ENCODE results near the gene TYW1B.
"Not testable (repeated sequence)": the region's sequence is repeated elsewhere in the genome, so short reads cannot be mapped to it uniquely, and the experiment has no call there.

Gene TYW1B

DNA sequence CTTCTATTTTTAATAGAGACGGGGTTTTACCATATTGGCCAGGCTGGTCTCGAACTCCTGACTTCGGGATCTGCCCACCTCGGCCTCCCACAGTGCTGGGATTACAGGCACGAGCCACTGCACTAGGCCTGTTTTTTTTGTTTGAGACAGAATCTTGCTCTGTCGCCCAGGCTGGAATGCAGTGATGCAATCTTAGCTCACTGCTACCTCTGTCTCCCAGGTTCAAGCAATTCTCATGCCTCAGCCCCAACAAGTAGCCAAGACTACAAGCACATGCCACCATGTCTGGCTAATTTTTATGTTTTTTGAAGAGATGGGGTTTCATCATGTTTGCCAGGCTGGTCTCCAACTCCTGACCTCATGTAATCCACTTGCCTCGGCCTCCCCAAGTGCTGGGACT, 73.7 kb downstream of the TYW1B start:
- DNase-seq (ENCODE audit: low read depth), result no peak

- no peak for DNase-seq (ENCODE audit: low read depth)
These were observed 74.2 kb downstream of the TYW1B start for GRCh38 chr7:72753781-72754180.

DNA sequence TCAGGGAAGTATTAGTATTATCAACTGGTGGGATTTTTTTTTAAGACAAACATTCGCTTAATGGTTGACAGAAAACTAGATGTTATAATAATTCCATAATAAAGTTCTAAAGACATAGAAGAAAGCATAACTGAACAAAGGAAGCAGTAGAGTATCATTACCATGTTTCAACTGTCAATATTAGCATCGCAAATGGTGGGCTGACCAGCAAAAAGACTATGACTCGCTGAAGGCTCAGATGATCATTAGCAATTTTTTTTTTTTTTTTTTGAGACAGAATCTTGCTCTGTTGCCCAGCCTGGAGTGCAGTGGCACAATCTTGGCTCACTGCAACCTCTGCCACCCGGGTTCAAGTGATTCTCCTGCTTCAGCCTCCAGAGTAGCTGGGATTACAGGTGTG, 74.8 kb downstream of the TYW1B start:
- DNase-seq (ENCODE audit: low read depth), result not testable (repeated sequence)

GRCh38 chr7:72751978-72752377, 76.0 kb downstream of the TYW1B start:
- DNase-seq (ENCODE audit: low read depth), result no peak

- DNase-seq (ENCODE audit: low read depth), result no peak
These were observed 76.6 kb downstream of the TYW1B start for GRCh38 chr7:72751378-72751777.

DNA sequence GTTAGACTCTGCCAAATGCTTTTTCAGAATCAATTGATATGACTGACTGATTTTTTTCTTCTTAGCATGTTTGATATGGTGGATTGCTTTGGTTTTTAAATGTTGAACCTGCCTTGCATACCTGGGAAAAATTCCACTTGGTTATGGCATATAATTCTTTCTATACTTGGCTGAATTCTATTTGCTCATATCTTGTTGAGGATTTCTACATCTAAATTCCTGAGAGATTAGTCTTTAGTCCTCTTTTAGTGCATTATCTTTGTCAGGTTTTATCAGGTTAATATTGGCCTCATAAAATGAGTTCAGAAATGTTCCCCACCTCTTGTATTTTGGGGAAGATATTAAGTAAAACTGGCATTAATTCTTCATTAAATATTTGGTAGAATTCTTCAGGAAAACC, 79.4 kb downstream of the TYW1B start:
- not testable (repeated sequence) for DNase-seq (ENCODE audit: low read depth)

- DNase-seq (ENCODE audit: low read depth), result not testable (repeated sequence)
These were observed 83.6 kb downstream of the TYW1B start for GRCh38 chr7:72744244-72744926.

DNA sequence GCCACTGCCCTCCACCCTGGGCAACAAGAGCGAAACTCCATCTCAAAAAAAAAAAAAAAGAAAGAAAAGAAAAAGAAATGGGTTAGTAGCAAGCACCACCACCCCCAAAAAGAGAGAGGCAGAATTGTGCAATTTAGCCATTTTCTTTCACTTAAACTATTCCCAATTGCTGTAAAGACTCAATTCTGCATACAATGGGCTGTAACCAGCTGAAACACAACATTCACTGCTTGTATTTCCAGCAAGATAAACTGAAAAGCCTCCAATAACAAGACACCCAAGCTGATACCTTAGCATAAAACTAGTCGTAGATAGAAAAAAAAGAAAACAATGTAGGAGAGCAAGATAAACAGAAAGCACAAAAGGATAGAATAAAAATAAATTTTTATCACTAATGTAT, 84.2 kb downstream of the TYW1B start:
- DNase-seq (ENCODE audit: low read depth), result not testable (repeated sequence)

- DNase-seq (ENCODE audit: low read depth), result not testable (repeated sequence)
These were observed 88.3 kb downstream of the TYW1B start for GRCh38 chr7:72739716-72740115.

GRCh38 chr7:72735855-72736254, 92.1 kb downstream of the TYW1B start:
- DNase-seq (ENCODE audit: low read depth), result not testable (repeated sequence)

DNA sequence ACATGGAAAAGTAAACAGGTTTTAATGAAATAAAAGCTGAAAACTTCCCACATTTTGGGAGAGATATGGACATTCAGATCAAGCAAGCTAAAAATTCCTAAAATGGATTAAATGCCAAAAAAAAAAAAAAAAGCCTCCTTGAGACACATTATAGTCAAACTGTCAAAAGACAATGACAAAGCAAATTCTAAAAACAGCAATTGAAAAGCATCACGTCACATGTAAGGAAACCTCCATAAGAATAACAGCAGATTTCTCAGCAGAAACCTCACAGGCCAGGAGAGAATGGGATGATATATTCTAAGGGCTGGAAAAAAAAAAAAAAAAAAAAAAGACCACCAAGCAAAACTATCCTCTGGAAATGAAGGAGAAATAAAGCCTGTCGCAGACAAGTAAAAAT, 97.2 kb downstream of the TYW1B start:
- not testable (repeated sequence) for DNase-seq (ENCODE audit: low read depth)

DNA sequence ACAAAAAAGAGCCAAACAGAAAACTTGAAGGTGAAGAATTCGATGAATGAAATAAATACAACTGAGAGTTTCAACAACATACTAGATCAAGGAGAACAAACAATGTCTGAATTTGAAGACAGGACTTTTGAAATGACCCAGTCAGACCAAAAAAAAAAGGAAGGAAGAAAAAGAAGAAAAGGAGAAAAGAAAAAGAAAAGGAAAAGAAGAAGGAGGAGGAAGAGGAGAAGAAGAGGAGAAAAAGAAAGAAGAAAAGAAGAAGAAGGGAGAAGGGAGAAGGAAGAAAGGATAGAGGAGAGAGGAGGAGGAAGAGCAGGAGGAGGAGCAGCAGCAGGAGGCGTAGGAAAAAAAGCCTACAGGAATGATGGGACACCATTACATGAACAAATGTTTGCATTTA, 97.6 kb downstream of the TYW1B start:
- DNase-seq (ENCODE audit: low read depth), result not testable (repeated sequence)

DNA sequence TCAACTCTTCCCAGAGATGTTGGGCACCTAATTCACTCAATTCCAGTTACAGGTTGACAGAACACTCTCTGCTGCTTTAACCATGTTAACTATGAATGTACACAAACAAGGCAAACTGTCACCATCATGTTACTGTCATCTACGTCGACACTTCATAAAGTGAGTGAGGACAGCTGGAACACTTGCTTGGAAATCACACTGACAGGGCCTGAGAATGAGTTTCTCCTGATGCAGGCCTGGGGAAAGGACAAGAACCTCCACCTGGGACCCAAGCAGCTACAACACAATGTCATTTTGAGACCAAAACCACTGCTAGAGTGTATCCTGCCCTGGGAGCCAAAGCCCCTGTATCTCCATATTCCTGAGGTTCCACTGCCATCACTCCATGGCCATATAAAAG, 98.9 kb downstream of the TYW1B start:
- DNase-seq (ENCODE audit: low read depth), result not testable (repeated sequence)

- not testable (repeated sequence) for DNase-seq (ENCODE audit: low read depth)
These were observed 105.3 kb downstream of the TYW1B start for GRCh38 chr7:72722694-72723093.

DNA sequence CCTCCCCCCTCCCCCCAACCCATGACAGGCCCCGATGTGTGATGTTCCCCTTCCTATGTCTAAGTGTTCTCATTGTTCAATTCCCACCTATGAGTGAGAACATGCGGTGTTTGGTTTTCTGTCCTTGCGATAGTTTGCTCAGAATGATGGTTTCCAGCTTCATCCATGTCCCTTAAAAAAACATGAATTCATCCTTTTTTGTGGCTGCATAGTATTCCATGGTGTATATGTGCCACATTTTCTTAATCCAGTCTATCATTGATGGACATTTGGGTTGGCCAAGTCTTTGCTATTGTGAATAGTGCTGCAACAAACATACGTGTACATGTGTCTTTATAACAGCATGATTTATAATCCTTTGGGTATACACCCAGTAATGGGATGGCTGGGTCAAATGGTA, 107.1 kb downstream of the TYW1B start:
- DNase-seq (ENCODE audit: low read depth), result not testable (repeated sequence)

GRCh38 chr7:72717252-72717774, 110.7 kb downstream of the TYW1B start:
- DNase-seq (ENCODE audit: low read depth), result peak; percentile 2

DNA sequence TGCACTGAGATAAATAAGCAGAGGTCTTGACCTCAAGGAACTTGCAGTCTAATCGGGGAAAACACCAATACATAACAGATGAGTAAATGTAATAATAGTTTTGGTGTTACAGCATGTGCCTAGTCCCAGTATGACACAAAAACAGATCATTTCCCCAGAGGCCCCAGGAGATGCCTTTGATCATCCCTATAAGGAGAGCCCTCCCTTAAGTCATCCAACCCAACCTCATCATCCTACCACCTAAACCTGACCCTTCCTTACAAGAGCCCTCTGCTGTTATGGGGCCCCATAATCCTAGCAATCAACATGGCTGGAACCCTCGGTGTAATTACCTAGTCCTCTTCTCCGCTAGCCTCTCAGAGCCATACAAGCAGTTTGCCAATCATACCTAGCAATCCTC, 116.1 kb downstream of the TYW1B start:
- not testable (repeated sequence) for DNase-seq (ENCODE audit: low read depth)

DNA sequence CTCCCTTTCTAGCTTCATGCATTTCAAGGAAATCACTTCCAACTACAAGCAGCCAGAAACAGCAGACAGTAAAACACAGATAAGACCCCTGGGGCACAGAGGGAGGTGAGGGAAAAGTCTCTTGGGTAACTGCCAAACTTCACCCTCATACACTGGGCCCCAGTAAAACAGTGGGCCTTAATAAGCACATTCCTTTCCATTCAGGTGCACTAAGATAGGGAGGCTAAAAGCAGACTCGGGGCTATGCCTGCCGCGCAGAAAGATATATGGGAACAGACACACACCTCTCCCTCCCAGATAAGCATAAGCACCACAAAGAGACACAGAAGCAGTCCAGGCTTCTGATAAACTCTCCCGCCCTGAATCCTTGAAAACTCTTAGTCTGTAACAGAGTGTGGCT, 117.0 kb downstream of the TYW1B start:
- no peak for DNase-seq (ENCODE audit: low read depth)

DNA sequence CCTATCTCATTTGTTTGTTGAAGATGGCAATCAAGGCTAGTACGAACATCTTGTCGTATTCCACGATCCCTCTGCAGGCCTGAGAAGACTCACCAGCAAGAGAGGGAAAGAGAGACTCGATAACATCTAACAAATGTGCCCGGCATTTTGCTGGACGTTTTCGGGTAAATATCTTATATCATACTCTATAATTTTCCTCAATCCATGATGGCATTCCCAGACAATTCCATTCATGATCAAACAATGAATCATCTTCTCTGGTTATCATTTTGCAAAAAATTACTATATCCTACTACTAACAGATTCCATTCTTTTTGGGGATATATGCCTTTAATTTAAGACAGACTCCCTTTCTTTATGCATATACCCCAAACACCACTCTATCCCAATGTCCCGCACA, 118.1 kb downstream of the TYW1B start:
- peak; percentile 2 for DNase-seq (ENCODE audit: low read depth)

GRCh38 chr7:72708371-72709050, 119.5 kb downstream of the TYW1B start:
- not testable (repeated sequence) for DNase-seq (ENCODE audit: low read depth)

DNA sequence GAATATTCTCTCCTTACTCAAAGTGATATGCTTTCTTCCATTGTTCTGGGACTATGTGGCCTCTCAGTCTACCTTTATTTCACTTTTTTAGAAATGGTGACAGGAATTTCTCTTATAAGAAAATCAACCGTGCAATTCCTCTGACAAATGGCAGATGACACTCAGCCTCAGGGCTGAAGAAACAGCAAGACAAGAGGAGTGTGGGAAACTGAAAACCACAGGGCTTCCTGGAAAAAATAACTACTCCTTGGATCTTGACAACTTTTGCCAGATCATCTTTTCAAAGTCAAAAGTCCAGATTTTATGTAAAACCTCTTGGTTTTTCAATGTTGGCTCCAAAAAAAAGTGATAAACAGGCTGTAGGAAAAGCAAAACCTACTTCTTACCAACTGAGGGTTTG, 121.5 kb downstream of the TYW1B start:
- DNase-seq (ENCODE audit: low read depth), result no peak

- not testable (repeated sequence) for DNase-seq (ENCODE audit: low read depth)
These were observed 122.3 kb downstream of the TYW1B start for GRCh38 chr7:72705693-72706092.

DNA sequence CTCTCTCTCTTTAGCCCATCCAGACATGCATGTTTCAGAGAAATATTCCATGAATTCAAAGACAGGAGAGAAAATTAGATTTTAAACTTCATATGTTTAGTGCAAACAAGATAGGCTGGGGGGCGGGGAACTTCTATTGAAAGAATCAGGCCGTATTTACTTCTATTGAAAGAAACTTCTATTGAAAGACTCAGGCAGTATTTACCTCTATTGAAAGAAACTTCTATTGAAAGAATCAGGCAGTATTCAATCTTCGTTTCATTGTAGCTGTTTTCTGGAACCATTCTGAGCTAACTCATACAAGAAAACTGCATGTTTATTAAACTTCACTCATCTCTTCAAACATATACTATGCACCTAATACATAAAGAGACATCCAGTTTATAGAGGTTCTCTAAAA, 123.1 kb downstream of the TYW1B start:
- no peak for DNase-seq (ENCODE audit: low read depth)
